OCI-LY7 (cell line): Measurements from ENCODE around the gene HTT-AS.

Source experiments
- EZH2phosphoT487 ChIP-seq: fragments of 200-600 bp; sonication (generic); IDR thresholded peaks from 2 replicates; pipeline ENCODE4 v1.6.1; 2018; ENCODE audit warnings: low read depth, borderline replicate concordance, mild to moderate bottlenecking, mixed run types, antibody characterized with exemption, low read length, moderate library complexity, mixed read lengths
- TF ChIP-seq, protein P1 (sequence below): fragments of 200-600 bp; sonication (generic); conservative IDR thresholded peaks from 2 replicates; pipeline ENCODE4 v1.5.1; 2014; ENCODE audit warnings: mild to moderate bottlenecking, antibody characterized with exemption, low read length, moderate library complexity, mixed read lengths

- TF ChIP-seq, protein P1, sequence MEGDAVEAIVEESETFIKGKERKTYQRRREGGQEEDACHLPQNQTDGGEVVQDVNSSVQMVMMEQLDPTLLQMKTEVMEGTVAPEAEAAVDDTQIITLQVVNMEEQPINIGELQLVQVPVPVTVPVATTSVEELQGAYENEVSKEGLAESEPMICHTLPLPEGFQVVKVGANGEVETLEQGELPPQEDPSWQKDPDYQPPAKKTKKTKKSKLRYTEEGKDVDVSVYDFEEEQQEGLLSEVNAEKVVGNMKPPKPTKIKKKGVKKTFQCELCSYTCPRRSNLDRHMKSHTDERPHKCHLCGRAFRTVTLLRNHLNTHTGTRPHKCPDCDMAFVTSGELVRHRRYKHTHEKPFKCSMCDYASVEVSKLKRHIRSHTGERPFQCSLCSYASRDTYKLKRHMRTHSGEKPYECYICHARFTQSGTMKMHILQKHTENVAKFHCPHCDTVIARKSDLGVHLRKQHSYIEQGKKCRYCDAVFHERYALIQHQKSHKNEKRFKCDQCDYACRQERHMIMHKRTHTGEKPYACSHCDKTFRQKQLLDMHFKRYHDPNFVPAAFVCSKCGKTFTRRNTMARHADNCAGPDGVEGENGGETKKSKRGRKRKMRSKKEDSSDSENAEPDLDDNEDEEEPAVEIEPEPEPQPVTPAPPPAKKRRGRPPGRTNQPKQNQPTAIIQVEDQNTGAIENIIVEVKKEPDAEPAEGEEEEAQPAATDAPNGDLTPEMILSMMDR: no peak
- TF ChIP-seq EZH2phosphoT487: no peak
Measured at GRCh38 chr4:3031357-3032082, 42.8 kb downstream of the HTT-AS start.
